GM19372 (cell line): Measurements from ENCODE around the gene APPL2.

ENCODE experiments used
- ATAC-seq: cut with Tn5 transposase; IDR thresholded peaks from one replicate; pipeline ENCODE4 v1.9.1; 2021; ENCODE audit warnings: mild to moderate bottlenecking, low read depth, moderate library complexity; ENCODE audit not compliant: unreplicated experiment

APPL2 gene

GRCh38 chr12:105235732-105236476 is at the start of gene APPL2:
Gene APPL2, minus strand, starts transcription at chr12:105236174. Its CDS starts 162 bp downstream, at chr12:105236012.
- ATAC-seq = peak; percentile 84

GRCh38 chr12:105285378-105285777 is 49.4 kb upstream of the APPL2 start:
- no peak for ATAC-seq

- ATAC-seq = no peak
Measured at GRCh38 chr12:105281694-105282049, 45.7 kb upstream of the APPL2 start.

- no peak for ATAC-seq
Measured at GRCh38 chr12:105280966-105281693, 45.2 kb upstream of the APPL2 start.

GRCh38 chr12:105279460-105280056 is 43.6 kb upstream of the APPL2 start:
- ATAC-seq = no peak

- ATAC-seq = no peak
Measured at GRCh38 chr12:105278043-105278697, 42.2 kb upstream of the APPL2 start.

- ATAC-seq = no peak
Measured at GRCh38 chr12:105275997-105276733, 40.2 kb upstream of the APPL2 start.

- no peak for ATAC-seq
Measured at GRCh38 chr12:105274571-105274970, 38.6 kb upstream of the APPL2 start.

GRCh38 chr12:105273601-105274000 is 37.6 kb upstream of the APPL2 start:
- ATAC-seq = no peak

GRCh38 chr12:105272814-105273416 is 36.9 kb upstream of the APPL2 start:
- no peak for ATAC-seq

GRCh38 chr12:105272152-105272551 is 36.2 kb upstream of the APPL2 start:
- no peak for ATAC-seq

GRCh38 chr12:105271364-105271763 is 35.4 kb upstream of the APPL2 start:
- no peak for ATAC-seq

- no peak for ATAC-seq
Measured at GRCh38 chr12:105270671-105271255, 34.8 kb upstream of the APPL2 start.

GRCh38 chr12:105267711-105268110 is 31.7 kb upstream of the APPL2 start:
- no peak for ATAC-seq

GRCh38 chr12:105264771-105265170 is 28.8 kb upstream of the APPL2 start:
- no peak for ATAC-seq

GRCh38 chr12:105262461-105263184 is 26.6 kb upstream of the APPL2 start:
- ATAC-seq = no peak

- ATAC-seq = no peak
Measured at GRCh38 chr12:105261010-105261409, 25.0 kb upstream of the APPL2 start.

- ATAC-seq = no peak
Measured at GRCh38 chr12:105259226-105259625, 23.3 kb upstream of the APPL2 start.

- no peak for ATAC-seq
Measured at GRCh38 chr12:105257321-105257728, 21.4 kb upstream of the APPL2 start.
